Measurements from ENCODE around the gene RBM33.

RBM33 gene

GRCh38 chr7:155810770-155811559 lies 166.5 kb downstream of the RBM33 start (continued):
- TF ChIP-seq ZBTB10 (tag by site-specific recombination; IDR thresholded peaks at IDR 0.05) = no peak

GRCh38 chr7:155811560-155811894 lies 167.1 kb downstream of the RBM33 start:
- no peak for TF ChIP-seq ZNF23 (tag by site-specific recombination; IDR thresholded peaks at IDR 0.05; ENCODE audit: borderline replicate concordance)
- 0 out of 2 replicates have a peak, but pooled peaks have one; percentile 13 for TF ChIP-seq EGR2 (tag by site-specific recombination; IDR thresholded peaks at IDR 0.05; ENCODE audit: low read depth)
- TF ChIP-seq ZFHX2 (tag by site-specific recombination; conservative IDR thresholded peaks at IDR 0.05) = peak; percentile 57
- peak; percentile 47 for TF ChIP-seq GLIS1 (tag by site-specific recombination; IDR thresholded peaks at IDR 0.05)
- Histone ChIP-seq H3K4me3 (ENCODE audit: low read depth, low read length) (peak overlapping the region; percentile 45), H3K27ac (ENCODE audit: extremely low read depth, low read depth, low read length) (no peak overlapping the region), H3K9me3 (ENCODE audit: control insufficient read depth, insufficient read depth, low read depth, low read length) (no peaks in the 10 kb centered on the region), H3K36me3 (ENCODE audit: control insufficient read depth in 2 of 2, insufficient read depth in 1 of 2, low read length in 2 of 2) (no peaks in the 10 kb centered on the region), H3K4me1 (ENCODE audit: control insufficient read depth, insufficient read depth, low read length) (peaks cover 2% of the 10 kb centered on the region; the same call in 1 of the 2 replicates)
- ChIA-PET CTCF (interaction anchor here (0.6 kb wide), 2 partner anchors 1015 to 1330 kb away, joined by 3 read pairs; no protein-coding TSS in a partner anchor), POLR2A (no interaction called here)

- no peaks in the 10 kb centered on the region for H3K9me3 ChIP-seq (ENCODE audit: control insufficient read depth, insufficient read depth, low read depth, low read length)
- peak within 1 kb of the TSS; percentile 45 for H3K4me3 ChIP-seq (ENCODE audit: low read depth, low read length)
- no peaks in the 10 kb centered on the region for H3K36me3 ChIP-seq (ENCODE audit: control insufficient read depth in 2 of 2, insufficient read depth in 1 of 2, low read length in 2 of 2)
- peaks cover 2% of the 10 kb centered on the region; the same call in 1 of the 2 replicates for H3K4me1 ChIP-seq (ENCODE audit: control insufficient read depth, insufficient read depth, low read length)
- ChIA-PET POLR2A (no interaction called here), CTCF (interaction anchor here (0.5 to 1.9 kb wide), 7 partner anchors 10 to 1309 kb away, joined by 3 to 10 read pairs (median 3); no protein-coding TSS in a partner anchor)
- H3K27ac ChIP-seq (ENCODE audit: extremely low read depth, low read depth, low read length) = no peak within 1 kb of the TSS
- TF ChIP-seq ZBTB20 (tag by site-specific recombination; IDR thresholded peaks at IDR 0.05) (peak; percentile 30; the same call in 1 of the 2 replicates), ZNF140 (tag by site-specific recombination; IDR thresholded peaks at IDR 0.05) (no peak), ZNF341 (tag by site-specific recombination; IDR thresholded peaks at IDR 0.05; ENCODE audit: low read depth) (peak; percentile 89), ZNF658 (tag by site-specific recombination; IDR thresholded peaks at IDR 0.05) (no peak), PRDM10 (tag by site-specific recombination; IDR thresholded peaks at IDR 0.05) (peak; percentile 97), PRDM1 (tag by site-specific recombination; IDR thresholded peaks at IDR 0.05) (peak; percentile 93), GLI2 (tag by site-specific recombination; IDR thresholded peaks at IDR 0.05; ENCODE audit: borderline replicate concordance, low read depth) (no peak), PATZ1 (tag by site-specific recombination; IDR thresholded peaks at IDR 0.05) (peak; percentile 20; the same call in 1 of the 2 replicates), ZNF549 (tag by site-specific recombination; IDR thresholded peaks at IDR 0.05) (no peak), ZNF600 (tag by site-specific recombination; IDR thresholded peaks at IDR 0.05) (0 out of 2 replicates have a peak, but pooled peaks have one; percentile 28), ZBTB26 (tag by site-specific recombination; optimal IDR thresholded peaks at IDR 0.05) (peak; percentile 96), ZNF394 (tag by site-specific recombination; IDR thresholded peaks at IDR 0.05; ENCODE audit: borderline replicate concordance) (no peak), ZBTB48 (tag by site-specific recombination; IDR thresholded peaks at IDR 0.05) (no peak), ZNF596 (tag by site-specific recombination; IDR thresholded peaks at IDR 0.05) (0 out of 2 replicates have a peak, but pooled peaks have one; percentile 8), ZFP69B (tag by site-specific recombination; IDR thresholded peaks at IDR 0.05) (no peak), ZNF335 (tag by site-specific recombination; conservative IDR thresholded peaks at IDR 0.05) (peak; percentile 20)
Measured at GRCh38 chr7:155811895-155812761, 167.7 kb downstream of the RBM33 start, which contains the start of gene SHH. Gene SHH (minus strand): TSS chr7:155812463. CDS start chr7:155812122, 341 bp downstream.
